ENCODE data around the gene KIF22. TPM values are rescaled to one million over a fixed set of nuclear protein-coding genes. Genes with fewer than 3 reads are reported as not detected.

The KIF22 gene
- total RNA-seq, 1 donor from 2014 or later: 78.3 TPM

DNA sequence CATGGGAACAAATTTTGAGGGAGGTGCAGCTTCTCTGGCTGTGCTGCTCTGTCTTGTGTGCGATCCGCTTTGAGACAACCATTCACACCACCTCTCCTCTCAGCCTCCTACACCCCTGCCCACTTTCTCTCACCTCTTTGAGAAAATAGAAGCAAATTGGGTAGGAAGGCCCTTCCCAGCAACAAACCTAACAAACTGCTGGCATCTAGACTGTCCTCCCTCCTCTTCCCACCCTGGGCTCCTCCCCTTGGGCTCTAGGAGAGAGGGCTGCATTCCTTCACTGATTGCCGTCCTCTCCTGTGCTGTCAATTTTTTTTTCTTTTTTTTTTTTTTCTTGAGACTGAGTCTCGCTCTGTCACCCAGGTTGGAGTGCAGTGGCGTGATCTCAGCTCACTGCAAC lies 59.0 kb downstream of the KIF22 start:
- TF ChIP-seq, protein P1, sequence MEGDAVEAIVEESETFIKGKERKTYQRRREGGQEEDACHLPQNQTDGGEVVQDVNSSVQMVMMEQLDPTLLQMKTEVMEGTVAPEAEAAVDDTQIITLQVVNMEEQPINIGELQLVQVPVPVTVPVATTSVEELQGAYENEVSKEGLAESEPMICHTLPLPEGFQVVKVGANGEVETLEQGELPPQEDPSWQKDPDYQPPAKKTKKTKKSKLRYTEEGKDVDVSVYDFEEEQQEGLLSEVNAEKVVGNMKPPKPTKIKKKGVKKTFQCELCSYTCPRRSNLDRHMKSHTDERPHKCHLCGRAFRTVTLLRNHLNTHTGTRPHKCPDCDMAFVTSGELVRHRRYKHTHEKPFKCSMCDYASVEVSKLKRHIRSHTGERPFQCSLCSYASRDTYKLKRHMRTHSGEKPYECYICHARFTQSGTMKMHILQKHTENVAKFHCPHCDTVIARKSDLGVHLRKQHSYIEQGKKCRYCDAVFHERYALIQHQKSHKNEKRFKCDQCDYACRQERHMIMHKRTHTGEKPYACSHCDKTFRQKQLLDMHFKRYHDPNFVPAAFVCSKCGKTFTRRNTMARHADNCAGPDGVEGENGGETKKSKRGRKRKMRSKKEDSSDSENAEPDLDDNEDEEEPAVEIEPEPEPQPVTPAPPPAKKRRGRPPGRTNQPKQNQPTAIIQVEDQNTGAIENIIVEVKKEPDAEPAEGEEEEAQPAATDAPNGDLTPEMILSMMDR (IDR thresholded peaks at IDR 0.05; ENCODE audit: unreplicated experiment): no peak
- no peaks in the 10 kb centered on the region for H3K36me3 Mint-ChIP-seq
- peaks cover 20% of the 10 kb centered on the region for H3K4me1 Mint-ChIP-seq
- peak overlapping the region; percentile 94 for H3K27ac Mint-ChIP-seq
- DNase-seq (ENCODE audit: low spot score in 2 of 2, unreplicated experiment in 2 of 2): no peak
- no peaks in the 10 kb centered on the region for H3K27me3 Mint-ChIP-seq (ENCODE audit: low read depth)
- no peak overlapping the region for H3K4me3 Mint-ChIP-seq
- H3K9me3 Mint-ChIP-seq: no peaks in the 10 kb centered on the region

DNA sequence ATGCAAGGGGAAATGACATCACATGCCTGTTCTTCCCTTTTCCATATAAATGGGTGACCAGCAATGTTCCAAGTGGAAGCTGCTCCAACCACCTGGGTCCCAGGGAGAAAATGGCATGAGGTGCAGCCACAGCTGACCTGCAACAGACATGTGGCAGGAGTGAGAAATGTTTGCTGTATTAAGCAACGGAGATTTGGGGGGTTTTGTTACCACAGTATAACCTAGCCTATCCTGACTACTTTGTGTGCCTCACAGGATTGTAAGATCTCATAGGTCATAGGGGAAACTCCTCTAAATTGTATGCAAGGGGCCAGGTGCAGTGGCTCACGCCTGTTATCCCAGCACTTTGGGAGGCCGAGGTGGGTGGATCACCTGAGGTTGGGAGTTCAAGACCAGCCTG lies 60.4 kb downstream of the KIF22 start:
- Mint-ChIP-seq H3K4me1 (peaks cover 16% of the 10 kb centered on the region), H3K27me3 (ENCODE audit: low read depth) (no peaks in the 10 kb centered on the region), H3K36me3 (no peaks in the 10 kb centered on the region), H3K27ac (no peak overlapping the region), H3K4me3 (no peak overlapping the region), H3K9me3 (no peaks in the 10 kb centered on the region)
- TF ChIP-seq, protein P1 (IDR thresholded peaks at IDR 0.05; ENCODE audit: unreplicated experiment): no peak
- no peak for DNase-seq (ENCODE audit: low spot score in 2 of 2, unreplicated experiment in 2 of 2)

DNA sequence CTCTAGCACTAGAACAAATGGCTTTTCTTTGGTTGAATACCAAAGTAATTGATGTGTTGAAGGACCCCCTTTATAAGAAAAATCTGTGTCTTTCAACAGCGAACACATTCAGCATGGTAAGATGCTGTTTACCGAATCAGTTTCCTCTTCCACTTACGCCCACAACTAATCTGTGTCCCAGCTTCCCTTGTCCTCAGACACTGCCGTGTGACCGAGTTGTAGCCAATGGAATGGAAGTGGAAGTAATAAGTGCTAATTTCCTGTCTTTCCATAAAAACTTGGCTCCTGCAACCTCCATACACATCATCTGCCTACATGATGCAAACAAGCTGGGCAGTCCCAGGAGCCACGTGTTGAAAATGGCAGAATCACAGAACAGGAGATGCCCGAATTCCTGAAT lies 62.1 kb downstream of the KIF22 start:
- no peak overlapping the region for H3K27ac Mint-ChIP-seq
- TF ChIP-seq, protein P1 (IDR thresholded peaks at IDR 0.05; ENCODE audit: unreplicated experiment): no peak
- H3K4me1 Mint-ChIP-seq: peaks cover 16% of the 10 kb centered on the region
- H3K9me3 Mint-ChIP-seq: no peaks in the 10 kb centered on the region
- no peak overlapping the region for H3K4me3 Mint-ChIP-seq
- H3K27me3 Mint-ChIP-seq (ENCODE audit: low read depth): no peaks in the 10 kb centered on the region
- H3K36me3 Mint-ChIP-seq: no peaks in the 10 kb centered on the region
- DNase-seq (ENCODE audit: low spot score in 2 of 2, unreplicated experiment in 2 of 2): no peak

DNA sequence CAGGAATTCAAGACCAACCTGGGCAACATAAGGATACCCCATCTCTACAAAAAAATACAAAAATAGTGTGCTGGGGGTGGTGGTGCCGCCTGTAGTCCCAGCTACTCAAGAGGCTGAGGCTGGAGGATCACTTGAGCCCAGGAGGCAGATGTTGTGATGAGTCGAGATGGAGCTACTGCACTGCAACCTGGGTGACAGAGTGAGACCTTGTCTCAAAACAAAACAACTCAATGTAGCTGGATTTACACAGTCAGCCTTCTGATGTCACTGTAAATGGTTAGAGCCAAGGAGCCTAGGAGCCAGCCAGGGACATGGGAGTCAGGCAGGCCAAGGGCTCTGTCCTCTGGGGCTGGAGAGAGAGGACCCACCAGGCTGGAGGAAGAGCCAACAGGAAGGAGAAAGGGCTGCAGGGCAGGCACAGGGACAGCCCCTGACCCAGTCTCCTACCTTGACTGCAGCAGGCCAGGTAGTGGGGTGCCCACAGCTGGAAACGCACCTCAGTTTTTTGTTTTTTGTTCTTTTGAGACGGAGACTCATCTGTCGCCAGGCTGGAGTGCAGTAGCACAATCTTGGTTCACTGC lies 64.1 kb downstream of the KIF22 start:
- Mint-ChIP-seq H3K27ac (no peak overlapping the region), H3K9me3 (no peaks in the 10 kb centered on the region), H3K36me3 (peaks cover 6% of the 10 kb centered on the region), H3K4me3 (no peak overlapping the region), H3K27me3 (ENCODE audit: low read depth) (no peaks in the 10 kb centered on the region), H3K4me1 (peaks cover 6% of the 10 kb centered on the region)
- TF ChIP-seq, protein P1 (IDR thresholded peaks at IDR 0.05; ENCODE audit: unreplicated experiment): no peak
- no peak for DNase-seq (ENCODE audit: low spot score in 2 of 2, unreplicated experiment in 2 of 2)

Other genes with a start within 250 kb of the KIF22 start
- 0.38 to 0.63 TPM (median 0.57 TPM) in 3 replicates for gene SPN, start 127.5 kb upstream of the KIF22 start, total RNA-seq
- gene QPRT, start 111.6 kb upstream of the KIF22 start, total RNA-seq: 326 to 330 TPM (median 328 TPM) in 3 replicates
- gene C16orf54, start 44.8 kb upstream of the KIF22 start, total RNA-seq: not detected in 3 replicates
- gene ZG16, start 12.5 kb upstream of the KIF22 start, total RNA-seq: 0.11 to 0.20 TPM (median 0.20 TPM) in 3 replicates
- 345 to 360 TPM (median 349 TPM) in 3 replicates for gene MAZ, start 15.8 kb downstream of the KIF22 start, total RNA-seq
- 24.6 to 25.5 TPM (median 24.7 TPM) in 3 replicates for gene PRRT2, start 21.4 kb downstream of the KIF22 start, total RNA-seq
- gene PAGR1, start 25.4 kb downstream of the KIF22 start, total RNA-seq: 42.3 to 43.8 TPM (median 43.2 TPM) in 3 replicates
- gene MVP, start 29.7 kb downstream of the KIF22 start, total RNA-seq: 13.1 to 14.4 TPM (median 13.1 TPM) in 3 replicates
- gene CDIPT, start 72.5 kb downstream of the KIF22 start, total RNA-seq: 49.7 to 51.7 TPM (median 49.7 TPM) in 3 replicates
- gene SEZ6L2, start 108.8 kb downstream of the KIF22 start, total RNA-seq: 28.8 to 30.4 TPM (median 29.1 TPM) in 3 replicates
- 13.6 to 14.6 TPM (median 14.2 TPM) in 3 replicates for gene ASPHD1, start 109.7 kb downstream of the KIF22 start, total RNA-seq
- gene KCTD13, start 135.5 kb downstream of the KIF22 start, total RNA-seq: 26.4 to 30.6 TPM (median 30.5 TPM) in 3 replicates
- 85.9 to 93.0 TPM (median 87.5 TPM) in 3 replicates for gene TMEM219, start 171.3 kb downstream of the KIF22 start, total RNA-seq
- 47.3 to 51.3 TPM (median 48.3 TPM) in 3 replicates for gene TAOK2, start 183.1 kb downstream of the KIF22 start, total RNA-seq
- gene HIRIP3, start 204.9 kb downstream of the KIF22 start, total RNA-seq: 8.6 to 10.9 TPM (median 9.7 TPM) in 3 replicates
- gene INO80E, start 205.5 kb downstream of the KIF22 start, total RNA-seq: 60.2 to 62.9 TPM (median 62.0 TPM) in 3 replicates
- gene DOC2A, start 220.3 kb downstream of the KIF22 start, total RNA-seq: 5.3 to 6.4 TPM (median 5.7 TPM) in 3 replicates
- not detected in 3 replicates for gene C16orf92, start 232.4 kb downstream of the KIF22 start, total RNA-seq
- gene TLCD3B, start 240.5 kb downstream of the KIF22 start, total RNA-seq: 0.55 to 1.1 TPM (median 0.72 TPM) in 3 replicates

All from mesothelial cell of epicardium (in vitro differentiated cells).